Measurements from ENCODE around the gene CRKL.

The CRKL gene

GRCh38 chr22:20996598-20997535, 79.7 kb downstream of the CRKL start:
- DNase-seq (ENCODE audit: low read depth in 2 of 2) = no peak

DNA sequence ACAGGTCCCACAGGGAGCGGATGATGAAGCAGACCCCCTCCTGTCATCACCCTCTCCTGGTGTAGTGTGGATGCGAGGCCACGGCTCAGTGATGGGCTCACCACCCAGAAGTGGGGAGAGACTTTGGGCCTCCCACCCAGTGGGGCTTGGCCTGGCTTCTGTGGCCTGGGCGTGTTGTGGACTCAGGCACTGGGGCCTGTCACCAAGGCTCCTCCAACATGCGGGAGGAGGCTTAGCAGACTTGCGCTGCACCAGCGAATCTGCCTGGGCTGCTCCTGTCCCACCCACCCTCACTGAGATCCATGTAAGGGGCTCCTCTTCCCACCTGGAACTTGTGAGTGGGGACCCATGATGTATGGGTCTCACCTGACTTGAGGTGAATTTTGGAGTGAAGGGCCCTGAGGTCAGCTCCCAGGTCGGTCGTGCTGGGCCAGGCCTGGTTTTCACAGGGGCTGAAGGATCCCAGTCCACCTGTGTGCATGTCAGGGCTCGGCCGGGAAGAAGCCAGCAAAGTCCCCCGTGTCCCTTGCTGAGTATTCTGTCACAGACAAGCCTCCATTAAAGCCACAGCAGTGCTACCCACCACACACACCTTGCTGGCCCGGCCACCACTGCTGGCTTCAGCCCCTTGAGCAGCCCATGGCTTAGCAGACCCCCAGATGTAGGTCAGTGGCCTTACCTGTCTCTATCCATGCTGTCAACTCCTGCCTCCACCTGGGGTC, 80.5 kb downstream of the CRKL start:
- DNase-seq (ENCODE audit: low read depth in 2 of 2) = no peak

DNA sequence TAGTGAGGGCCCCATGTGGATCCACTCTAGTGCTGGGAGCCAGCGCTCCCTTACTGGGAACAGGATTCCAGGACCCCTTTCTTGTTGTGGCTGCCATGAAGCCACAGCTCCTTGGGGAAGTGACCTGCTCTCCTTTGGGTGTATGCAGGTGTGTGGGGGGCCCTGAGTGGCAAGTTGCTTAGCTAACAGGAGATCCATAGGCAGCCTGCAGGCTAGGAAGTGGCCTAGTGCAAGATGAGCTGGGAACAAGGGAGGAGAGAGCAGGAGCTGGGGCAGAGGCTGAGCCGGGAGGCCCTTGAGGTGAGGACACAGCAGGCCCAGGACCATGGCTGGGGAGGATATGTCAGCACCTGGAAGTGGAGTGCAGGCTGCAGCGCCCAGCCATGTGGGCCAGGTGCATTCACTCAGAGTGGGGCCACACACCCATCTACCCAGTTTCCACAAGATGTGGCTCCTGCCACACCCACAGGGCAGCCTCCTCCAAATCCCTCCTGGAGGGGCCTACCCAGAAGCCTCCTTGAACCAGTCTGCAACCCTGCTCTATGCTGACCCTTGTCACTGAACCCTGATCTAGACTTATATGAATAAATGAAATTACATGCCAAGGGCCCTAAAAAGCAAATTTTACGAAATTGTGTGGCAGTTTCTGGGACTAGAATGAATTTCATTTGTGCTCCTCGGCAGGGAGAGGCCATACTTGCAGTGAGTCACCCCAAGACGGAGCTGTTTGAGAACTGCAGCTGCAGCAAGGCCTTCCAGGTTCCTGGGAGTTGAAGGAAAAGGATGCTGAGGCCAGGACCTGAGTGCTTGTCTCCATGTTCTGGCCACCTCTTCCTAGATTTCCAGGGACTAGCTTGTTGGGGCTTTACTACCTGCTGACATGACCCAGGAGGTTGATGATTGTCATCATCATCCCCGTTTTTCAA, 81.5 kb downstream of the CRKL start:
- DNase-seq (ENCODE audit: low read depth in 2 of 2) = no peak

GRCh38 chr22:20999350-21000206, 82.4 kb downstream of the CRKL start:
- no peak for DNase-seq (ENCODE audit: low read depth in 2 of 2)

DNA sequence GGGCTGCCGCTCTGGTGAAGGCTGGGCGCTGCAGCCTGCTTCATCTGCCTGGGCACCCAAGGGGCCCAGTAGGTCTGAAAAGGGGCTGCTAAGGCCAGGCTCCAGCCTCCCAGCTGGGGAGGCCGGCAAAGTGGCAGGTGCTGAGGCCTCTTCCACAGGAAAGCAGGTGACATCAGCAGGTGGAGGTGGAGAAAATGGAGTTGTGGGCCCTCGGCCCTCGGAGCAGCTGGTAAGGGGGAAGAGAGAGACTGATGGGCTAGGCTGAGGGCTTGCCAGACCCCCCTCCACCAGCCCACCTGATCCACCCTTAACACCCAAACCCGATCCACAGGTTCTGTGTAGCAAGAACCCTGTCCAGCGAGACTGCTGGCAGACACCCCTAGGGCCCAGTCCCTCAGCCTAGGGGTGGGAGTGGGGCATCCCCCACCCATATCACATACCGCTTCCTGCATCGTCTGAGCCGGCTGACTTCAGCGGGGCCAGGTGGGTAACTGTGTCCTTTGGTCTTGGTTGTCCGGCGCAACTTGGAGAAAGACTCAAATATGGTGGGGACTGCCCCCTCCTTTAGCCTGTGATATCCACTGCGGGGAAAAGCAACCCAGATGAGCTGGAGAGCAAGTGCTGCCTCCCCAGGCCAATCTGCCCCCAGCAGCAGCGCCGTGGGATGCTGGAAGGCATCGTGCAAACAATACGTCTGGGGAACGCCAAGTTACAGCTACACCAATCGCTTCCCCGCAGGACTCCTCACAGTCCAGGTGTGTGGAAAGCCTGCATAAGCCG, 83.2 kb downstream of the CRKL start:
- DNase-seq (ENCODE audit: low read depth in 2 of 2) = no peak

- no peak for DNase-seq (ENCODE audit: low read depth in 2 of 2)
Observed at GRCh38 chr22:21000987-21001600, 83.9 kb downstream of the CRKL start.

DNA sequence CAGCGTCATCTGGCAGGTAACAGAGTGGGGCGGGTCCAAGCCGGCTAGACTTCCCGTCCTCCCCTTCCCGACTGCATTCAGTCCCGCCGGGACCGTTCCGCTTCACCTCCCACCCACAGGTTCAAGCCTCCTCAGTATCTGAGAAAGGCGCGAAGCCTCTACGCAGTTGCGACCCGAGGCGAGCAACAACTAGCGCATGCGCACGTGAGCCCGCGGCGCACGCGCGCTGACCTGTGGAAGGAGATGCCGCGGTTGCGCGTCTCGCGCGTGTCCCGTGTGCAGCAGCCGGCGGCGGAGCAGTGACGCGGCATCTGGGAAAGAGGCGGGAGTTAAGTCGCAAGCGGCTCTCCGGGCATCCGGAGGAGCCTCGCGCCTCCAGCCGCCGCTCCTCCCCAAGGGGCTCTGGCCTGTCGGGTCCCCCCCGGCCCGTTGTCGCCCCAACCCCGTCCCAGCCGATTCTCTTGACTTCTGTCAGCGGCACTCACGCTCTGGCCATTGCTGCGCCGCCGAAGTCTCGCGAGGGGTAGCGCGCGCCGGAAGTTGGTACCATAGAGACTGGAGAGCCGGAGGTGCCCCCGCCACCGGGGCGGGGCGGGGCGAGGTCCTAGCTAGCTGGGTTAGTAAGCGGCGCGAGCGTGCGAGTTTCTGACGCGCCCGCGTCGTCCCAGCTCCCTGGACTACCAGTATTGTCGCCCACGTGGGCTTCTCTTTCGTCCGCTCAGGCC, 84.6 kb downstream of the CRKL start, which contains the start of gene THAP7:
Gene THAP7 (minus strand): TSS at position 518 of the 725 bp plus-strand sequence. CDS start 207 bp downstream, at position 311.
- DNase-seq (ENCODE audit: low read depth in 2 of 2) = peak; percentile 93 to 96
